ENCODE results near the gene SESN1. TPM values are rescaled to one million over a fixed set of nuclear protein-coding genes. Genes with fewer than 3 reads are reported as not detected.

Gene SESN1
- total RNA-seq, 1 experiment from 2014 or later, result 17.5 TPM

- Mint-ChIP-seq H3K9me3 (peaks cover 0 to 2% of the 10 kb centered on the region in 2 experiments; a peak in 2 of 5 replicates), H3K27ac (no peak overlapping the region), H3K4me3 (no peak overlapping the region), H3K4me1 (peaks cover 25 to 29% of the 10 kb centered on the region in 2 experiments), H3K27me3 (ENCODE audit: low read depth) (peaks cover 2% of the 10 kb centered on the region), H3K36me3 (ENCODE audit: insufficient read depth in 1 of 3, low read depth in 3 of 3) (peaks cover 2 to 5% (median 4%) of the 10 kb centered on the region in 3 experiments; a peak in 4 of 7 replicates)
- Histone ChIP-seq H2BK20ac (ENCODE audit: low read depth, low read length, poor library complexity, severe bottlenecking) (no peak overlapping the region), H2BK12ac (ENCODE audit: insufficient read length, low read depth, low read length) (no peak overlapping the region), H3K79me1 (ENCODE audit: insufficient read depth, low read depth, low read length, poor library complexity, severe bottlenecking) (no peaks in the 10 kb centered on the region), H4K5ac (ENCODE audit: insufficient read length, low read depth, low read length) (no peak overlapping the region), H3K4me2 (ENCODE audit: insufficient read depth, insufficient read length, low read length) (no peak overlapping the region), H3K23ac (ENCODE audit: insufficient read length, low read depth, low read length) (no peak overlapping the region), H2BK5ac (ENCODE audit: insufficient read length, low read length) (no peak overlapping the region), H3K9ac (ENCODE audit: extremely low read depth, insufficient read length, low read length) (no peak overlapping the region), H3K56ac (ENCODE audit: insufficient read length, low read depth, low read length) (no peak overlapping the region), H3K23me2 (ENCODE audit: insufficient read length, low read depth, low read length, poor library complexity, severe bottlenecking) (no peaks in the 10 kb centered on the region), H3K4me1 (ENCODE audit: insufficient read depth, low read length) (peaks cover 4% of the 10 kb centered on the region), H3K14ac (ENCODE audit: insufficient read depth, low read length) (no peak overlapping the region), H3K4ac (ENCODE audit: low read depth, low read length) (no peak overlapping the region), H3K18ac (ENCODE audit: insufficient read length, low read depth, low read length) (no peak overlapping the region), H3K79me2 (ENCODE audit: insufficient read depth, low read length) (no peaks in the 10 kb centered on the region), H2BK120ac (ENCODE audit: low read depth, low read length, poor library complexity, severe bottlenecking) (no peak overlapping the region), H4K8ac (replicated peaks; ENCODE audit: insufficient read length, low read depth, low read length) (no peak overlapping the region), H3T11ph (ENCODE audit: low read length) (no peak overlapping the region), H4K91ac (ENCODE audit: insufficient read length, low read depth, low read length) (no peak overlapping the region), H3K27ac (ENCODE audit: insufficient read length, low read depth, low read length) (no peak overlapping the region), H2BK15ac (ENCODE audit: low read depth, low read length) (no peak overlapping the region), H3K9me3 (ENCODE audit: control insufficient read depth, low read depth, low read length) (no peaks in the 10 kb centered on the region), H2AFZ (ENCODE audit: low read length) (no peak overlapping the region), H3K27me3 (ENCODE audit: insufficient read depth, low read length) (no peaks in the 10 kb centered on the region; the same call in 1 of the 2 replicates), H4K20me1 (ENCODE audit: control insufficient read depth, insufficient read depth, insufficient read length) (no peaks in the 10 kb centered on the region), H2AK5ac (ENCODE audit: insufficient read length, low read length) (no peak overlapping the region)
- TF ChIP-seq CTCF (conservative IDR thresholded peaks at IDR 0.05), result no peak
- no peak for DNase-seq
- WGBS (ENCODE audit: extremely low coverage, insufficient read length, low lambda C conversion rate), result no CpG with 5 or more reads among the region's 1 CpG
Measured at GRCh38 chr6:108941281-108941680, 153.4 kb downstream of the SESN1 start.

All from H9 (cell line).